Measurements from ENCODE around the gene MYO1F.

The MYO1F gene

GRCh38 chr19:8611391-8611876, 34.2 kb upstream of the MYO1F start:
- Histone ChIP-seq H2BK120ac (ENCODE audit: low read depth, low read length) (no peak overlapping the region), H3K9ac (ENCODE audit: low read length) (no peak overlapping the region), H2AFZ (ENCODE audit: low read depth, low read length) (no peak overlapping the region), H3K4me1 (ENCODE audit: control insufficient read depth, insufficient read depth, low read depth, low read length) (peaks cover 29% of the 10 kb centered on the region), H4K91ac (ENCODE audit: low read length) (no peak overlapping the region), H2BK5ac (ENCODE audit: low read depth, low read length, poor library complexity, severe bottlenecking) (no peak overlapping the region), H3K14ac (ENCODE audit: low read length in 2 of 2) (no peak overlapping the region), H3K9me3 (ENCODE audit: control insufficient read depth, low read length) (no peaks in the 10 kb centered on the region), H4K8ac (ENCODE audit: low read length) (peak overlapping the region; percentile 14), H3K27ac (ENCODE audit: low read length, poor library complexity, severe bottlenecking) (peak overlapping the region; percentile 10), H3K4me2 (ENCODE audit: low read length, poor library complexity, severe bottlenecking) (no peak overlapping the region), H3K4ac (ENCODE audit: low read depth in 1 of 2, low read length in 2 of 2) (no peak overlapping the region), H3K23ac (ENCODE audit: low read length in 2 of 2) (no peak overlapping the region), H2AK5ac (ENCODE audit: low read length, severe bottlenecking) (peak overlapping the region; percentile 23), H2BK15ac (ENCODE audit: low read depth, poor library complexity, severe bottlenecking) (peak overlapping the region; percentile 58), H3K36me3 (ENCODE audit: control insufficient read depth in 1 of 2, insufficient read depth in 2 of 2, low read depth in 1 of 2, low read length in 2 of 2) (peaks cover 0 to 4% of the 10 kb centered on the region in 2 experiments), H3K79me1 (replicated peaks; ENCODE audit: low read length, poor library complexity, severe bottlenecking) (peaks cover 15% of the 10 kb centered on the region), H3K18ac (ENCODE audit: low read depth in 1 of 2, low read length in 2 of 2) (no peak overlapping the region), H2BK12ac (ENCODE audit: low read length in 2 of 2) (no peak overlapping the region), H3K4me3 (ENCODE audit: insufficient read depth in 1 of 2, low read depth in 1 of 2, low read length in 2 of 2) (no peak overlapping the region), H3K27me3 (ENCODE audit: control insufficient read depth in 1 of 2, insufficient read depth in 1 of 2, low read length in 2 of 2) (peaks cover 0 to 4% of the 10 kb centered on the region in 2 experiments)
- WGBS, result 55% methylated on average over 18 of the region's 18 CpGs
- DNase-seq, result no peak

- Histone ChIP-seq H3K4me2 (ENCODE audit: low read length, poor library complexity, severe bottlenecking) (no peak overlapping the region), H3K27me3 (ENCODE audit: control insufficient read depth in 1 of 2, insufficient read depth in 1 of 2, low read length in 2 of 2) (no peaks in the 10 kb centered on the region), H3K4ac (ENCODE audit: low read depth in 1 of 2, low read length in 2 of 2) (no peak overlapping the region), H3K9me3 (ENCODE audit: control insufficient read depth, low read length) (no peaks in the 10 kb centered on the region), H3K4me3 (ENCODE audit: insufficient read depth in 1 of 2, low read depth in 1 of 2, low read length in 2 of 2) (peak overlapping the region in 1 of 2 experiments; percentile 89), H3K36me3 (ENCODE audit: control insufficient read depth in 1 of 2, insufficient read depth in 2 of 2, low read depth in 1 of 2, low read length in 2 of 2) (peaks cover 0 to 5% of the 10 kb centered on the region in 2 experiments), H2BK120ac (ENCODE audit: low read depth, low read length) (peak overlapping the region; percentile 90), H3K23ac (ENCODE audit: low read length in 2 of 2) (no peak overlapping the region), H3K27ac (ENCODE audit: low read length, poor library complexity, severe bottlenecking) (no peak overlapping the region), H3K79me1 (replicated peaks; ENCODE audit: low read length, poor library complexity, severe bottlenecking) (peaks cover 15% of the 10 kb centered on the region), H3K4me1 (ENCODE audit: control insufficient read depth, insufficient read depth, low read depth, low read length) (peaks cover 29% of the 10 kb centered on the region), H3K9ac (ENCODE audit: low read length) (no peak overlapping the region), H2AFZ (ENCODE audit: low read depth, low read length) (no peak overlapping the region), H4K8ac (ENCODE audit: low read length) (no peak overlapping the region), H3K18ac (ENCODE audit: low read depth in 1 of 2, low read length in 2 of 2) (peak overlapping the region in 1 of 2 experiments; percentile 75), H3K14ac (ENCODE audit: low read length in 2 of 2) (no peak overlapping the region), H2BK15ac (ENCODE audit: low read depth, poor library complexity, severe bottlenecking) (no peak overlapping the region), H4K91ac (ENCODE audit: low read length) (no peak overlapping the region), H2BK5ac (ENCODE audit: low read depth, low read length, poor library complexity, severe bottlenecking) (no peak overlapping the region), H2AK5ac (ENCODE audit: low read length, severe bottlenecking) (no peak overlapping the region), H2BK12ac (ENCODE audit: low read length in 2 of 2) (no peak overlapping the region)
- WGBS, result 3% methylated on average over 6 of the region's 9 CpGs
- no peak for DNase-seq
These were observed 33.7 kb upstream of the MYO1F start for GRCh38 chr19:8610936-8611300.

- Histone ChIP-seq H3K9ac (ENCODE audit: low read length) (peak within 1 kb of the TSS; percentile 89), H2BK12ac (ENCODE audit: low read length in 2 of 2) (peak within 1 kb of the TSS; percentile 29 to 96), H3K27me3 (ENCODE audit: control insufficient read depth in 1 of 2, insufficient read depth in 1 of 2, low read length in 2 of 2) (no peaks in the 10 kb centered on the region), H2BK120ac (ENCODE audit: low read depth, low read length) (peak within 1 kb of the TSS; percentile 90), H2BK5ac (ENCODE audit: low read depth, low read length, poor library complexity, severe bottlenecking) (peak within 1 kb of the TSS; percentile 33), H2AFZ (ENCODE audit: low read depth, low read length) (peak within 1 kb of the TSS; percentile 85), H3K4me3 (ENCODE audit: insufficient read depth in 1 of 2, low read depth in 1 of 2, low read length in 2 of 2) (peak within 1 kb of the TSS; percentile 83 to 89), H3K18ac (ENCODE audit: low read depth in 1 of 2, low read length in 2 of 2) (peak within 1 kb of the TSS; percentile 75 to 97), H4K91ac (ENCODE audit: low read length) (peak within 1 kb of the TSS; percentile 45), H3K36me3 (ENCODE audit: control insufficient read depth in 1 of 2, insufficient read depth in 2 of 2, low read depth in 1 of 2, low read length in 2 of 2) (peaks cover 0 to 11% of the 10 kb centered on the region in 2 experiments), H2BK15ac (ENCODE audit: low read depth, poor library complexity, severe bottlenecking) (peak within 1 kb of the TSS; percentile 94), H4K8ac (ENCODE audit: low read length) (peak within 1 kb of the TSS; percentile 94), H3K23ac (ENCODE audit: low read length in 2 of 2) (peak within 1 kb of the TSS in 1 of 2 experiments; percentile 92), H3K4me1 (ENCODE audit: control insufficient read depth, insufficient read depth, low read depth, low read length) (peaks cover 28% of the 10 kb centered on the region), H2AK5ac (ENCODE audit: low read length, severe bottlenecking) (peak within 1 kb of the TSS; percentile 23), H3K4ac (ENCODE audit: low read depth in 1 of 2, low read length in 2 of 2) (peak within 1 kb of the TSS; percentile 71 to 90), H3K9me3 (ENCODE audit: control insufficient read depth, low read length) (no peaks in the 10 kb centered on the region), H3K14ac (ENCODE audit: low read length in 2 of 2) (peak within 1 kb of the TSS in 1 of 2 experiments; percentile 99), H3K27ac (ENCODE audit: low read length, poor library complexity, severe bottlenecking) (peak within 1 kb of the TSS; percentile 54), H3K4me2 (ENCODE audit: low read length, poor library complexity, severe bottlenecking) (peak within 1 kb of the TSS; percentile 52), H3K79me1 (replicated peaks; ENCODE audit: low read length, poor library complexity, severe bottlenecking) (peaks cover 20% of the 10 kb centered on the region)
- DNase-seq, result no peak
- 2% methylated on average over 65 of the region's 74 CpGs for WGBS
These were observed 33.0 kb upstream of the MYO1F start, which contains the start of gene ADAMTS10 for GRCh38 chr19:8610041-8610935. ADAMTS10 (minus strand) TSS chr19:8610715; CDS start chr19:8605710, 5,005 bp downstream.
